Skin of body (tissue), 2 donors: ENCODE results near the gene ARHGAP26. TPM values are rescaled to one million over a fixed set of nuclear protein-coding genes. Genes with fewer than 3 reads are reported as not detected.

Source experiments
- DNase-seq: peaks from one replicate; lab custom pipeline; 2025; lab: John Stamatoyannopoulos, UW
- total RNA-seq: library from RNA; depleted of rRNA; stranded (reverse); fragments of >200 nt; gene quantifications from one replicate; pipeline ENCODE4 v1.2.3, GENCODE V29; 2014

The ARHGAP26 gene
- total RNA-seq, 1 donor from 2014 or later, result 40.6 TPM

DNA sequence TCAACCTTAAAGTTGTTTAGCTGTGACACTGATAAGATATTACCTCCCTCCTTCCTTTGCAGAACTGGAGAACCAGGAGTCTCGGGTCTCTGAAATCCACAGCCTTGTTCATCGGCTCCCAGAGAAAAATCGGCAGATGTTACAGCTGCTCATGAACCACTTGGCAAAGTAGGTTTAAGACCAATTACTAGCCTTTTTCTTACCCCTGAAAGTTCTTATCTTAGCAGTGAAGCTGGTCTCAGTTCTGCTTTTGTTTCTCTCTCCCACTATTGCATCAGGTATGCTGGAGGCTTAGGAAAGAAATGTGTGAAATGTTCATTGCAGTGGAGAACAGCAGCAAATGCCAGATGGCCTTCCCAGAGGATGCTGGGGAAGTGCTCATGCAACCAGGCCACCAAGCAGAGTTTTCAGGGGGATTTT lies 287.4 kb downstream of the ARHGAP26 start:
- no peak for DNase-seq

DNA sequence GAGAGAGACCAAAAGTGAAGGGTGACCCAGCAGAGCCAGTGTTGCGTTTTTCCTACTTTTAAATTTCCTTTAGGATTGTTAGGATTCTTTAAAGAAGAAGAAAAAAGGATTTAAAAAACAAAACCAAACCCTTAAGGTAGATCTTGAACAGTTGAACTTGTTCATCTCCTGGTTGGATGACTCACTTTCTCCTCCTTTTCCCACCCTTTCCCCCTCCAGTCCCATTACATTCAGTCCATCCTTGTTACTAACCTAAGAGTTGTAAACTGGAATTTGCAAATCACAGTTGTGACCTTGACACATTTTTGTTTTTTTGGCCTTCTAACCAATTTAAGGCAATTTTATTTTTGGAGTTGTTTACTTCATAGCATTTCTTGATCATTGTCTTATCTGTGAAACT lies 289.2 kb downstream of the ARHGAP26 start:
- no peak for DNase-seq

DNA sequence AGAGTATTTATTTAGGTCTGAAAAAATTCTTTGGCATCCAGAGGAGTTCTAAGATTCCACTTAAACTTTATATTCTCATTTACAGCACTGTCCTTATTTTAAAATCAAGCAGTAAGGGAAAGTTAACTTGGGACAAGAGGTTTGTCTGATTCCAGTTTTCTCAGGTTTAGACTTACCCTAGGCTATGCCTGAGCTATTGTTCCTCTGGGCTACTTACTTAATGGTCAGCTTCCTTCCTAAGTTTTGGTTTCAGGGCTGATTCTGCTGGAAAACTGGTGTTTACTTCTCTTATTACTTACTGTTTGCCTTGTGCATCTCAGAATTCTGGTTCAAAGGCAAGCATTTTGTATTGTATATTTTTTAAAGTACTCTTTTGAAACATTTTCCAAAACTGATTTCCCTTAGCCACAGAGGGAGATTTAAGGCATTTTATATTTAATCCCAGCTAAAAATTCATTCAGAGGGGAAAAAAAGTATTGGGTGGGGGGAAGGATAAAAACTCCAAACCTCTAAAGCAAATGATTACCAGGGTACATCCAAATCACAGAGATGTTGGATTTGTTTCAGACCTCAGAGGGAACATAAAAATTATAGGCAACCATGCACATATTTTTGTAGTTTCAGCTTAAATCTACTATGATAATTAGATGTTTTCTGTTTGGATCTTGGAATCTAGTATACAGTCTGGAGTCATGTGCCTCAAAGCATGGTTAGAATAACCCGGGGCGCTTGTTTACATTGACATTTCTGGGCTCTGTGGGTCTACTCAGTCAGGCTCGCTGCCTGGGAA lies 290.0 kb downstream of the ARHGAP26 start:
- DNase-seq, result peak; percentile 61

DNA sequence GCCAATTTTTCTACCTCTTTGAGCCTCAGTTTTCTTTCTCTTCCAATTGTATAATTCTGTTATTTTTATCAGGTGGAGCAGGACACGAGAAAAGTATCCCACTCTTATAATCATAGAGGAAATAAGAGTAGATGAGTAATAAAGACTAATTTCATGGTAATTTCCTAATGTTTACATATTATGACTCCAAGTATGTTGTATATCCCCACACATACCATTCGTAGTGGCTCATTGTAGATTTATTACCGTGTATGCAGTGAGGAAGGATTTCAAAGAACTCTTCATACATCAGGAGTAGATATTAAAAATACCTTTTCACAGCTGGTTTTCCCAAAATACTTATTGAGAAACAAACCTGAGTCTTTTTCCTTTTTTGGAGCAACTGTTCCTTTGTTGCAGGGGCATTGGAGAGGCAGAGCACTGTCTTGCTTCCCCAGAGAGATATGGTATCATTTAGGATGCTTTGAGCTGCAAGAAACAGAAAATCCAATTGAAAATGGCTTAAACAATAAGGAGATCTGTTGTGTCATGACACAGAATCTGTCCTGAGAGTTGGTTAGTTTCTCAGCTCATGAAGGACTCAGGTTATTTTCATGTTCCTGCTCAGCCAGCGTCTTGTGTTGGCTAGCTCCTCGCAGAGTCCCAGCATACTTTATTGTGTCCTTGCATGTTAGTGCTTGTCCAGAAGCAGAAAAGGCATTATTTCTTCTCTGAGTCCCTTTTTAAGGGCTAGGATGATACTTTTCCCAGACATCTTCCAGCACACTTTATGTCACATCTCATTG lies 291.2 kb downstream of the ARHGAP26 start:
- peak; percentile 68 for DNase-seq

DNA sequence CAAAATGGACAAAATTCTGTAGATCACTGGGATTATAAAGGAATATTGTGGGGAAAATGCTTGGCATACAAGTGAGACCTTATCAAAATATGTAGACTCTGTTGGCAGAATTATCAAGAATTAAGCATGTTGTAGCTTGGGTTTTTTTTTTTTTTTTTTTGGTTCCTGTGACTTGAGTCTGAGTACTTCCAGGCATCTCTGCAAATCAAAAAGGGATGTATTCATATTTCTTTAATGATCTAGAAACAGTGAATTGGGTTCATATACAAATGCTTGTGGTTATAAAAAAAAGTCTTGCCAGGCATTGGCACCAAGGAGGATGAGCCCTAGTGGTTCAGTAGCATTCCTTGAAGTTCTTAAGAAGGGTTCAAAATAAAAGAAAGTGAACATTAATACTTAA lies 292.2 kb downstream of the ARHGAP26 start:
- no peak for DNase-seq

DNA sequence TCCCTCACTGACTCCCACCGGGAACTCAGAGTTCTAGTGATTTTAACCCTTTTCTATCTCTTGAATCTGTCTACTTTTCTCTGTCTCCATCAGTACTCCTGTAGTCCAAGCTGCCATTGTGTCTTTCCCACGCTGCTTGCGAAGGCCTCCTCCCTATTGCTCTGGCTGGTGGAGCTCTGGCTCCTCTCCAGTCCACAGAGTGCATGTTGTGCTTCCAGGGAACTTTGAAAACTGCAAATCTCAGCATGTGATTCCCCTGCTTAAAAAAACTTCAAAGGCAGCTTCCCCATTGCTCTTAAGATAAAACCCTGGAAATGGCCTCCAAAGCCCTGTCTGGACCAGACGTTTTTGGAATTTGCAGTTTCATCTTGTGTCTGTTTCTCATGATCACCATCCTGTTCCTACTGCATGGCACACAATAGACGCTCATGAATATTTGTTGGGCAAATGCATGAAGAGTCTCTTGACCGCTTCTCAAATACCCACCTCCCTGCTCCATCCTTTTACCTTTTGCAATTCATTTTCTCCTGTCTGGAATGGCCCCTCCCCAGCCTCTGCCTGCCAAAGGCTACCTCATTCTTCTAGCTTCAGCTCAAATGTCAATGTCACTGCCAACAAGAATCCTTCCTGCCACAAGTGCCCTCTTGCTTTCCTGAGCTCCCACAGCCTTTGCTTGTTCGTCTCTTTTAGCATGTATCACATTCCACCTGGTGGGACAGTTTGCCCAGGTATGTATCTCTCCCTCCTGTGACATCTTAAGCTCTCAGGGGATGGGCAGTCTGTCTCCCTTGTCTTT lies 293.2 kb downstream of the ARHGAP26 start:
- DNase-seq, result peak; percentile 47

DNA sequence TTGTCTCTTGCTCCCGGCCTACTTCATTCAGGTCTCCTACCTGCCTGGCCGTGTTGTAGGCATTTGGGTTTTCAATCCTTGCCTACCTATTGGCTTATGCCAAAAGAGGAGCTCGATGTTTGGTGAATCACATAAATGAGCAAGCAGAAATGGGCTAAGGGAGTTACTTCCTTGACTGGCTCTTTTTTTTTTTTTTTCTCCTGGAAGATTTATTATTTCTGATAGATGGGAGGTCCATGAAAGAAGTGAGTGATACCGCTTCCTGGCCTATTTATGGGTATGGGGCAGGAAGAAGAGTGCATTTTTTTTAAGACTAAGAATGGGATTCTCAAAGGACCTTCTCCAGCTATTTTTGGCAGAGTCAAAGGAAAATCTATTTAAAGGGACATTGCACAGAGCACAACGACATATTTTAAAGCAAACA lies 294.1 kb downstream of the ARHGAP26 start:
- DNase-seq, result peak; percentile 82

DNA sequence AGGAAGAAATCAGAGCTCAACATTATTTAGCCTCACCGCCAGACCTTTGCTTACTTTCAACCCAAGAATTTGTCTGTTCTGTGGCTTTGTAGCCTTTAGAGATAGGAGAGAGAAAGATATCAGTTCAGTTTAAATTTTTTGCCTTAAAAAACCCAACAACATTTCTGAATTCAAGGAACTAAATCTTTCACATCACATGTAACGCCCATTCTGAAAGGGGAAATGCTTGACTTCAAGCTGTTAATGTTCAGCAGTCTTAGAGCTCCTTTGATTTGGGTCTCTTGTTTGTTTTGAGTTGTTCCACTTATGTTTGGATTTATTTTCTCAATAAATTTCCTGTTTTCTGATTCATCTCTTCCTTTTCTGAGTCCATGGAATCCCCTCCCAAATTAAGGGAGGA lies 294.5 kb downstream of the ARHGAP26 start:
- DNase-seq, result peak; percentile 69

DNA sequence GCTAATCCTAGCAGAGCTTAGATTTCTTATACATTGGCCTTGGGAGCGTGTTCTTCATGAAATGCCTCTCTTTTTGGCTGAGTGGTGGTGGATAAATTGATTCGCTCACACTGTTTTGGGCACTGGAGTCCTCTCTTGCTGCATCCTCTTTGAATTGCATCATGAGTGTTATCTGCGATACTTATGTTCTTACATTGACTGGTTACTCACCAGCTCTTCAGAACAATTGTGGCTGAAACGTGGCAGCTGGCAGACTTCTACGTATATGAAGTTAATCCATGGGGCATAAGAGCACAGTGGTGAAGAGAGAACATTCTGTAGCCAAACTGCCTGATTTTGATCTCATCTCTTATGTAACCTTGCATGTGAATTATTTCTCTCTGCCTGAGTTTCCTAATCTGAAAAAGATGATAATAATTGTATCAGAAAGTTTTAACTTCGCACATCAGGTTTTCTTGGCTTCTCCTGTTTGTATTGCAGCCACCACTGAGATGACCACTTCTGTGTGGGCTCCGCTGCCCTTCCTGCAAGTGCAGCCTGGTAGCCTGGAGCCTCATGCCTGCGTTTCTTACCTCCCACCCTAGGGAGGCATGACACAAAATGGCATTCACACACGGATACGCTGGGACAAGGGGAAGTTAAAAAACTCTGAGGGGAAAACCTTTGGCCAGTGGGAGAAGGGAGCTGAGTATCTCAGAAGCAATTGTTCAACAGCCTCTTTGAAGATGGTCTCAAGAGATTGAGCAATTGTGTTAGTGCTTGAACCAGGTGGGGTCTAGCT lies 295.2 kb downstream of the ARHGAP26 start:
- no peak for DNase-seq

DNA sequence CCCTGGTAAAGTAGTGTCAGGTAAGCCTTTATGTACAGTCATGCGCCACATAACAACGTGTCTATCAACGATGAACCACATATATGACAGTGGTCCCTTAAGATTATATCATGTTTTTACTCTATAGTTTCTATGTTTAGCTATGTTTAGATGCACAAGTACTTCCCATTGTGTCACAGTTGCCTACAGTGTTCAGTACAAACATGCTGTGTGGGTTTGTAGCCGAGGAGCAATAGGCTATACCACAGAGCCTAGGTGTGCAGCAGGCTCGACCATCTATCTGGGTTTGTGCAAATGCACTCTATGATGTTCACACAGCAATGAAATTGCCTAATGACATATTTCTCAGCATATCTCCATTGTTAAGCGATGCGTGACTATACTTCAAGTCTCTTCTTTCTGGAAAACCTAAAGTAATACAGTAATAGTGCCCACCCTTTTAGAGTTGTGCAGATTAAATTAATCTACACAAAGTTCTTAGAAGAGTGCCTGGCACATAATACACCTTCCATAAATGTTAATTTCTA lies 295.9 kb downstream of the ARHGAP26 start:
- DNase-seq, result no peak

DNA sequence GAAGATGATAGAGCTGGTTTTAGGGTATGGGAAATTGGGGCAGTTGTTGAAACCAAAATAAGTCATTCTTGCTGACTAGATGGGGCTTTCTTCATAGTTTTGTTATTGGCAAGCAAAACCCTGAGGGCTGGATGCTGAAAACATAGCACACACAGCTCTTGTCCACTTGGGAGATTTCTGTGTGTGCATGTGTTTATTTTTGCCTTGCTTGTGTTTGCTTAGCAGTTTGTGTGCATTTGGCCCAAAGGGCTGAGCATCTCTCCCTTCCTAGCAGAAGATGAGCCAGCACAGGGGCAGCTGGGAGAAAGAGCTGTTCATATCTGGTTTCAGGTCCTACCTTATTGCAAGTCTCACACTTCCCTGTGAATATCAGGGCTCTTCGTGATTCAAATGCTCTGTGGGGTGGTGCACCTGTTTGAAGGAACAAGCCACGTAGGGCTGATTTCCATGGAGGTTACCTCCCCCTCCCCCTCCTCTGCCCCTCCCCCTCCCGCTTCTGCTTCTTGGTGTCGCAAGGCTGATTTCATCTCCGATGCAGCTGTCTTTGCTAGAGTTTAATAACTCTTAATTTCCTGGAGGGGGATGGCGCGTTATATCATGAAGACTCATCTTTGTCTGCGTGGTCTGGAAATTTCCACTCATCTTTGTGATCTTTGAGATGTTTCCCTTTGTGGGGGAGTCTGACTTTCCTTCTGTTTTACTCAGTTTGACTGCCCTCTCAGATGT lies 296.5 kb downstream of the ARHGAP26 start:
- peak; percentile 64 for DNase-seq

DNA sequence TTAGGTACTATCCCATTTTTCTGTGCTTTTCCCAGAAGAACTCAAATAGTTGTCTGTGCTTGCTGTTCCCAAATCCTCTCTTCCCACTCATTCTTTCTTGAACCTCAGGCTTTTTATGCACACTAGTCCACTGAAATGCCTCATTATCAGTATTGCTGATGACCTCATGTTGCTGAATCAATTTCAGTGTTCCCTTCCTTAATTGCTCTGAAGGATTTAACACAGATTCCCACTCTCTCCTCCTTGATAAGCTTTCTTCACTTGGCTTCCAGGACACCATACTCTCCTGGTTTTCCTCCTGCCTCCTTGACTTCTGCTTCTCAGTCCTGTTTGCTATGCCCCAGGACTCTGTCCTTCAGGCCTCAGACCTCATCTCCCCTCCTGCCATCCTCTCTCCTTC lies 298.5 kb downstream of the ARHGAP26 start:
- DNase-seq, result no peak

DNA sequence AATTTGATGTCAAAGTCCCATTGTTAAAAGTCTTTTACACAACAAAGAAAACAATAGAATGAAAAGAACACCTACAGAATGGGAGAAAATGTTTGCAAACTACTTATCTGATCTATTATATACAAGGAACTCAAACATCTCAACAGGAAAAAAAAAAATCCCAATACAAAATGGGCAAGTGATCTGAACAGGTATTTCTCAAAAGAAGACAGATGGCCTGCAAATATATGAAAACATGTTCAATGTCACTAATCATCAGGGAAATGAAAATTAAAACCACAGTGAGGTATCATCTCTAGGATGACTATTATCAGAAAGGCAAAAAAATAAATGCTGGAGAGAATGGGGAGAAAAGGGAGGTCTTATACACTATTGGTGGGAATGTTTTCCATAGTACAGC lies 301.8 kb downstream of the ARHGAP26 start:
- no peak for DNase-seq

DNA sequence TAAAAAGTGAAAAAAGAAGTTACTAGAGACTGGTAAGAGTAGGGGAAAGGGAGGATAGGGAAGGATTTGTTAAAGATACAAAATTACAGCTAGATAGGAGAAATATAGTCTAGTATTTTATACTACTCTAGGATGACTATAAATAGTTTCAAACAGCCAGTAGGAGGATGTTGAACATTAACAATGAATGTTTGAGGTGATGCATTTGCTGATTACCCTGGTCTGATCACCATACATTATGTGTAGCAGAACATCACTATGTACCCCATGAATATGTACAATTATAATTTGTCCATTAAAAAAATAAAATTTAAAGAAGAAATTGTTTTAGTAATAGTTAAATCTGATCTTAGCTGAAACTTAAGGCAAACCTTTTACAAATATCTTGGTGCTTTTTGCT lies 302.6 kb downstream of the ARHGAP26 start:
- DNase-seq, result no peak

DNA sequence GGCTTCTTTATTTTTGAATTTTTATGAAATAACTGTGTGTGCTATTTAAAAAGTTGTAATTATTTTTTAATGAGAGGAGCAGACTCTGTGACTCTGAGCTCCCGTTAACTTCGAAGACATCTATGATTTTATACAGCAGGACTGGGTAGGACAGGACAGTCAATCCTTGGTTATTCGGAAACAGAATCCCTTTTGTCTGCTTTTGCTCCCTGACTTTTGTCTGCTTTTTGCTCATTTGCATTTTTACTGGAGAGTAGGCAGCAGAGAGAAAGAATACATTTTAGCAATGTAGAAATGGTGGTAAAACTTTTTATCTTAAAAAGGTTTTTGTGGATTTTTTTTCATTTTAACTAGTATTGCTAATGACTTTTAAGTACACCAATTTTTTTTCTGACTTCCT lies 303.6 kb downstream of the ARHGAP26 start:
- DNase-seq, result no peak

DNA sequence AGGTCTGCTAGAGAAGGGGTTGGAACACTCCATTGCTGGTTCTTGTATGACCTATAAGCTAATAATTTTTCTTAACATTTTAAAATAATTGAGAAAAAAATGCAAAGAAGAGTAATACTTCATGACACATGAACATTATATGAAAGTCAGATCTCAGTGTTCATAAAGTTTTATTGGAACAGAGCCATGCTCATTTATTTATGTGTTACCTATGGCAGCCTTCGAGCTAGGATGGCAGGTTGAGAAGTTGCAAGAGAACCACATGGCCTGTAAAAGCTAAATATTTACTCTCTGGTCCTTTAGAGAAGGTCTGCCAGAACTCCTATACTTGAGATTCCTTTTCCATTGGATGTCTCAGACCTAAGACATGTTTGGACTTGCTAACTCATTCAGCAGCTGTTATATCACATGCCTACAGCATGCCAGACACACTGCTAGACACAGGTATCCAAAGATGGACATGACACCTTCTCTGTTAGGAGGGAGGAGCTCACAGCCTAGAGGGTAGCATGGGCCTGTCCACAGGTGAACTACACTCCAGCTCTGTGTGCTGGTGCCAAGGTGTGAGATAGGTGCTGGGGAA lies 304.3 kb downstream of the ARHGAP26 start:
- no peak for DNase-seq

DNA sequence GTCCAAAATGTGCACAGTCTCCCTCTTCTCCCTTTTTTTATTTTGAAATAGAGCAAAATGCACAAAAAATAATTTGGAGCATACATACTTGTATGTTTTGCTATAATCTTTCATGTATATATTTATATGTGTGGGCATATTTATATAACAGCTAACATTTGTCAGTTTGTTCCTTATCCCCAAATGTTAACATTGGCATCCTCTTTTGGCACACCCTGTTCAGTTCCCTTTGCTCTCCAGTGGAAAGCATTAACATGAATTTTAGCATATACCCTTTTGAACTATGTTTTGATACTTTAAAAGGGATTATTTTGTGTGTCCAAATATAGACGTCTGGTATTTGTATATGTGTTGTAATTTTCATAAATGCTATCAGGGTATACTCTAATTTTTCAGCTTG lies 306.2 kb downstream of the ARHGAP26 start:
- DNase-seq, result no peak

DNA sequence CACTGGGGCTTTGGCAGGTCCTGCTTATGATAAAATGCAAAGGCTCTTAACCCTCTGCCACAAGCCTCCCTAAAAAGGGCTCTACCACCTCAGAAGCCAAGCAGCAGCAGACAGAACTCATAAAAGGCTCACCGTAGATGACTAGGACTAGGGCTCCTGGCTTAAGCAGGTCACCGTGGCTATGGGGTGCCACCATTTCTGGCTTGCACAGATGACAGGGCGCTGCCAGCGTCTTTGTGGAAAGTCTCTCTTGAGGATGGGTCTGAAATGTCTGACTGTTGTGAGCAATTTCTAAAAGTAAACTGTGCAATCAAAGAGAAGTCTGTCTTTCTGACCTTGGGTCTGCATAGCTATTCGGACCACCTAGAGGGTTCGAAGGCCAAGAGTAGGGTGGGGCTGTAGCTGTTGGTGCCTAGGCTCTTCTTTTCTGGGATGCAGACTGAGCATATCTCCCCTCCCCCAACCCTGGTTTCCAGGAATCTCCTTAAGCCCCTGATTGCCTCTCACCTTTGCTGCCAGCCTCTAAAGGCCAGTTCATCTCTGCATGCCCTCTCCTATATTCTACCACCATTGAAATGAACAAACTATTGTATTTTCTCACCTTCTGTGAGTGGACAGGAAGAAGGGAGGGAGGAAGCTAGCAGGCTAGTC lies 307.4 kb downstream of the ARHGAP26 start:
- no peak for DNase-seq

DNA sequence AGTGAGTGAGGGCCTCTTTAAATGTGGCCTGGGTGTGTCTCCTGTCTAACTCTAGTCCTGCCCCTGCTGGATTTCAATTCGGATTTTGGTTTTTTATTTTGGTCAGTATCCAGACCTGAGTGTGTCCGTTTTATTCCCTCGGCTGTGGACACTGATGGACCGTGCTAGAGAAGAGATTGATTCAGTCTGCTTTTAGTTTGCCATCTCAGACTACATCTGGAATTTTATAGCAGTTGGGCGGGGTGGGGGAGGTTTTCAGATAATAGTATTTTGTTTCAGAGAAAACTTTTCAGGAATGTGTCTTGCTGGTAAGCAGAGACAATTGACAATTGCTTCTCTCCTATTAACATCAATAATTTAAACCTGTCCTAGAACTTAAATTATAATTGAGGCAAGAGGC lies 308.1 kb downstream of the ARHGAP26 start:
- no peak for DNase-seq
